ENCODE data around the gene PRKAR2A. TPM values are rescaled to one million over a fixed set of nuclear protein-coding genes. Genes with fewer than 3 reads are reported as not detected.
"Not testable (repeated sequence)": the region's sequence is repeated elsewhere in the genome, so short reads cannot be mapped to it uniquely, and the experiment has no call there.

Gene PRKAR2A
- polyA plus RNA-seq, 1 donor from 2014 or later, result 26.1 TPM

DNA sequence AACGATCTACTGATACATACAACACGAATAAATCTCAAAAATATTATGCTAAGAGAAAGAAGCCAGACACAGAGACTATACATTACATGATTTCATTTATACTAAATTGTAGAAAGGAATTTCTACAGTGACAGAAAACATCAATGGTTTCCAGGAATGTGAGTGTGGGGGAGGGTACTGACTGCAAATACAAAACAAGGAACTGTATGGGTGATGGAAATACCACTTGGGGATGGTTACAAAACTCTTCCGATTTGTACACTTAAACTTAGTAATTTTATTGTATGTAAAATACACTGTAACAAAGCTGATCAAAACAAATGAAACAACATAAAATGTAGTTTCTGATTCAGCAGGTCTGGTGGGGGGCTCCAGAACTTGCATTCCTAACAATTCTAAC, 84.9 kb downstream of the PRKAR2A start:
- Histone ChIP-seq H3K79me2 (replicated peaks; ENCODE audit: insufficient read depth, low read length) (no peaks in the 10 kb centered on the region), H2AFZ (ENCODE audit: low read depth, low read length) (no peak overlapping the region), H3K36me3 (ENCODE audit: insufficient read depth, low read length) (no peaks in the 10 kb centered on the region), H3K4me2 (ENCODE audit: low read length) (no peak overlapping the region), H3K9me3 (ENCODE audit: low read length) (no peaks in the 10 kb centered on the region), H3K27ac (ENCODE audit: low read length) (no peak overlapping the region), H3K27me3 (ENCODE audit: insufficient read depth, low read depth, low read length) (no peaks in the 10 kb centered on the region), H3F3A (ENCODE audit: insufficient read depth, low read length, poor library complexity, severe bottlenecking) (no peaks in the 10 kb centered on the region), H3K4me3 (ENCODE audit: low read length) (no peak overlapping the region), H4K20me1 (ENCODE audit: insufficient read depth) (no peaks in the 10 kb centered on the region), H3K9me2 (ENCODE audit: insufficient read depth, low read length) (no peaks in the 10 kb centered on the region), H3K9ac (ENCODE audit: low read length) (no peak overlapping the region)
- TF ChIP-seq MXI1 (conservative IDR thresholded peaks at IDR 0.05; ENCODE audit: poor library complexity, severe bottlenecking) (no peak), SMC3 (conservative IDR thresholded peaks at IDR 0.05; ENCODE audit: poor library complexity) (no peak), EZH2 (IDR thresholded peaks at IDR 0.05; ENCODE audit: borderline replicate concordance, insufficient read depth, low read length, poor library complexity, severe bottlenecking) (no peak), TAF1 (IDR thresholded peaks at IDR 0.05; ENCODE audit: low read depth) (no peak), POLR2AphosphoS5 (IDR thresholded peaks at IDR 0.05) (no peak), RAD21 (conservative IDR thresholded peaks at IDR 0.05) (no peak), EP300 (conservative IDR thresholded peaks at IDR 0.05; ENCODE audit: poor library complexity, severe bottlenecking) (no peak)
- TF ChIP-seq, protein P1, sequence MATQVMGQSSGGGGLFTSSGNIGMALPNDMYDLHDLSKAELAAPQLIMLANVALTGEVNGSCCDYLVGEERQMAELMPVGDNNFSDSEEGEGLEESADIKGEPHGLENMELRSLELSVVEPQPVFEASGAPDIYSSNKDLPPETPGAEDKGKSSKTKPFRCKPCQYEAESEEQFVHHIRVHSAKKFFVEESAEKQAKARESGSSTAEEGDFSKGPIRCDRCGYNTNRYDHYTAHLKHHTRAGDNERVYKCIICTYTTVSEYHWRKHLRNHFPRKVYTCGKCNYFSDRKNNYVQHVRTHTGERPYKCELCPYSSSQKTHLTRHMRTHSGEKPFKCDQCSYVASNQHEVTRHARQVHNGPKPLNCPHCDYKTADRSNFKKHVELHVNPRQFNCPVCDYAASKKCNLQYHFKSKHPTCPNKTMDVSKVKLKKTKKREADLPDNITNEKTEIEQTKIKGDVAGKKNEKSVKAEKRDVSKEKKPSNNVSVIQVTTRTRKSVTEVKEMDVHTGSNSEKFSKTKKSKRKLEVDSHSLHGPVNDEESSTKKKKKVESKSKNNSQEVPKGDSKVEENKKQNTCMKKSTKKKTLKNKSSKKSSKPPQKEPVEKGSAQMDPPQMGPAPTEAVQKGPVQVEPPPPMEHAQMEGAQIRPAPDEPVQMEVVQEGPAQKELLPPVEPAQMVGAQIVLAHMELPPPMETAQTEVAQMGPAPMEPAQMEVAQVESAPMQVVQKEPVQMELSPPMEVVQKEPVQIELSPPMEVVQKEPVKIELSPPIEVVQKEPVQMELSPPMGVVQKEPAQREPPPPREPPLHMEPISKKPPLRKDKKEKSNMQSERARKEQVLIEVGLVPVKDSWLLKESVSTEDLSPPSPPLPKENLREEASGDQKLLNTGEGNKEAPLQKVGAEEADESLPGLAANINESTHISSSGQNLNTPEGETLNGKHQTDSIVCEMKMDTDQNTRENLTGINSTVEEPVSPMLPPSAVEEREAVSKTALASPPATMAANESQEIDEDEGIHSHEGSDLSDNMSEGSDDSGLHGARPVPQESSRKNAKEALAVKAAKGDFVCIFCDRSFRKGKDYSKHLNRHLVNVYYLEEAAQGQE (IDR thresholded peaks at IDR 0.05; ENCODE audit: borderline replicate concordance), result no peak
- TF ChIP-seq, protein P2, sequence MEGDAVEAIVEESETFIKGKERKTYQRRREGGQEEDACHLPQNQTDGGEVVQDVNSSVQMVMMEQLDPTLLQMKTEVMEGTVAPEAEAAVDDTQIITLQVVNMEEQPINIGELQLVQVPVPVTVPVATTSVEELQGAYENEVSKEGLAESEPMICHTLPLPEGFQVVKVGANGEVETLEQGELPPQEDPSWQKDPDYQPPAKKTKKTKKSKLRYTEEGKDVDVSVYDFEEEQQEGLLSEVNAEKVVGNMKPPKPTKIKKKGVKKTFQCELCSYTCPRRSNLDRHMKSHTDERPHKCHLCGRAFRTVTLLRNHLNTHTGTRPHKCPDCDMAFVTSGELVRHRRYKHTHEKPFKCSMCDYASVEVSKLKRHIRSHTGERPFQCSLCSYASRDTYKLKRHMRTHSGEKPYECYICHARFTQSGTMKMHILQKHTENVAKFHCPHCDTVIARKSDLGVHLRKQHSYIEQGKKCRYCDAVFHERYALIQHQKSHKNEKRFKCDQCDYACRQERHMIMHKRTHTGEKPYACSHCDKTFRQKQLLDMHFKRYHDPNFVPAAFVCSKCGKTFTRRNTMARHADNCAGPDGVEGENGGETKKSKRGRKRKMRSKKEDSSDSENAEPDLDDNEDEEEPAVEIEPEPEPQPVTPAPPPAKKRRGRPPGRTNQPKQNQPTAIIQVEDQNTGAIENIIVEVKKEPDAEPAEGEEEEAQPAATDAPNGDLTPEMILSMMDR (IDR thresholded peaks at IDR 0.05; ENCODE audit: poor library complexity, severe bottlenecking), result no peak

DNA sequence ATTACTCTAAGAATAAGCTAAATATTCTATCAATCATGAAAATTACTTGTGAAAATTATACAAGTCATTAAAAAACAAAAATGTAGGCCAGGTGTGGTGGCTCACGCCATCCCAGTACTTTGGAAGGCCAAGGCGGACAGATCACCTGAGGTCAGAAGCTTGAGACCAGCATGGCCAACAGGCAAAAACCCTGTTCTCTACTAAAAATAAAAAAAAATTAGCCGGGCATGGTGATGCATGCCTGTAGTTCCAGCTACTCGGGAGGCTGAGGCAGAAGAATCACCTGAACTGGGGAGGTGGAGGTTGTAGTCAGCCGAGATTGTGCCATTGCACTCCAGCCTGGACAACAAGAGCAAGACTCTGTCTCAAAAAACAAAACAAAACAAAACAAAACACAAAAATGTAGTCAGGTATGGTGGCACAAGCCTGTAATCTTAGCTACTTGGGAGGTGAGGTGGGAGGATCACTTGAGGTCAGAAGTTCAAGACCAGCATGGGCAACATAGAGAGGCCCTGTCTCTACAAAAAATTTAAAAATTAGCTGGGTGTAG, 87.6 kb downstream of the PRKAR2A start:
- not testable (repeated sequence) for H3K4me3 ChIP-seq (ENCODE audit: low read length); H3K36me3 ChIP-seq (ENCODE audit: insufficient read depth, low read length); H3K79me2 ChIP-seq (replicated peaks; ENCODE audit: insufficient read depth, low read length); H3K9me2 ChIP-seq (ENCODE audit: insufficient read depth, low read length); H3K9ac ChIP-seq (ENCODE audit: low read length); H4K20me1 ChIP-seq (ENCODE audit: insufficient read depth); H3F3A ChIP-seq (ENCODE audit: insufficient read depth, low read length, poor library complexity, severe bottlenecking); H3K27ac ChIP-seq (ENCODE audit: low read length); H3K27me3 ChIP-seq (ENCODE audit: insufficient read depth, low read depth, low read length); H3K4me2 ChIP-seq (ENCODE audit: low read length); H3K9me3 ChIP-seq (ENCODE audit: low read length); H2AFZ ChIP-seq (ENCODE audit: low read depth, low read length)

DNA sequence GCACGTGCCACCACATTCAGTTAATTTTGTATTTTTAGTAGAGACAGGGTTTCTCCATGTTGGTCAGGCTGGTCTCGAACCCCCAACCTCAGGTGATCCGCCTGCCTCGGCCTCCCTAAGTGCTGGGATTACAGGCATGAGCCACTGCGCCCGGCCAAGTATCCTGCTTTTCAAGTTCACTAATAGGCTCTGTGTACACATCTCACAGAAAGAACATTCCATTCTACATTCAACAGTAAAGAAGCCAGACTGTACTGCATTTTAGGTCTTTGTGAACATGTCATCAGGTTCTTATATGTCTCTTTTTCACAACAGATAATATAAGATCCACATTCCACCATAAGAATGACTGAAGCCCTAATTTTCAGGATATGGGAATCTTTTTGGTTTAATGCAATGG, 88.1 kb downstream of the PRKAR2A start:
- not testable (repeated sequence) for H3K27me3 ChIP-seq (ENCODE audit: insufficient read depth, low read depth, low read length); H4K20me1 ChIP-seq (ENCODE audit: insufficient read depth)

More for the DNA sequence above, 88.1 kb downstream of the PRKAR2A start:
- H3K9me3 ChIP-seq (ENCODE audit: low read length); H3K79me2 ChIP-seq (replicated peaks; ENCODE audit: insufficient read depth, low read length); H3F3A ChIP-seq (ENCODE audit: insufficient read depth, low read length, poor library complexity, severe bottlenecking); H3K27ac ChIP-seq (ENCODE audit: low read length); H3K9ac ChIP-seq (ENCODE audit: low read length); H3K4me3 ChIP-seq (ENCODE audit: low read length); H3K4me2 ChIP-seq (ENCODE audit: low read length); H3K36me3 ChIP-seq (ENCODE audit: insufficient read depth, low read length); H2AFZ ChIP-seq (ENCODE audit: low read depth, low read length); H3K9me2 ChIP-seq (ENCODE audit: insufficient read depth, low read length): not testable (repeated sequence)
